ENCODE measurements around the gene SCRG1.

The SCRG1 gene

GRCh38 chr4:173371292-173372192 is 27.4 kb downstream of the SCRG1 start:
- H3K27ac ChIP-seq: peak overlapping the region; percentile 99
- ChIA-PET POLR2A (ENCODE audit: low non-redundant PET) (interaction anchor here (0.6 to 1.3 kb wide), 5 partner anchors 37 to 160 kb away, joined by 3 to 8 read pairs (median 6); partner anchors contain the start of gene HMGB2), CTCF (interaction anchor here (0.8 to 1.9 kb wide), 2 partner anchors 33 to 70 kb away, joined by 4 to 5 read pairs; no protein-coding TSS in a partner anchor)
- TF ChIP-seq CTCF (conservative IDR thresholded peaks at IDR 0.05; ENCODE audit: low read depth): no peak
- peak; percentile 64 for DNase-seq (ENCODE audit: low spot score)

- POLR2A ChIA-PET (ENCODE audit: low non-redundant PET): interaction anchor here (0.6 to 1.3 kb wide), 7 partner anchors 24 to 1132 kb away, joined by 3 to 8 read pairs (median 3); partner anchors contain the start of gene HMGB2
- CTCF ChIA-PET: interaction anchor here (0.8 to 1.9 kb wide), 2 partner anchors 32 to 69 kb away, joined by 4 to 5 read pairs; no protein-coding TSS in a partner anchor
- no peak for TF ChIP-seq CTCF (conservative IDR thresholded peaks at IDR 0.05; ENCODE audit: low read depth)
- peak; percentile 96 for DNase-seq (ENCODE audit: low spot score)
- peak within 1 kb of the TSS; percentile 99 for H3K27ac ChIP-seq
Observed at GRCh38 chr4:173370477-173371291, 28.2 kb downstream of the SCRG1 start, which contains the start of gene SAP30. SAP30 (plus strand) TSS chr4:173370954; CDS start chr4:173371183, 229 bp downstream.

- no peak for DNase-seq (ENCODE audit: low spot score)
Observed at GRCh38 chr4:173370130-173370476, 28.8 kb downstream of the SCRG1 start.

GRCh38 chr4:173367946-173368345 is 31.0 kb downstream of the SCRG1 start:
- POLR2A ChIA-PET (ENCODE audit: low non-redundant PET): no interaction called here
- no peak overlapping the region for H3K27ac ChIP-seq
- CTCF ChIA-PET: interaction anchor here (0.7 kb wide), 1 partner anchor 54 kb away, joined by 3 read pairs; no protein-coding TSS in a partner anchor

More at GRCh38 chr4:173370130-173370476, 28.8 kb downstream of the SCRG1 start:
- no peak for TF ChIP-seq CTCF (conservative IDR thresholded peaks at IDR 0.05; ENCODE audit: low read depth)
- CTCF ChIA-PET: no interaction called here
- POLR2A ChIA-PET (ENCODE audit: low non-redundant PET): interaction anchor here (0.7 to 1.3 kb wide), 3 partner anchors 35 to 1133 kb away, joined by 3 to 6 read pairs (median 4); partner anchors contain the start of gene HMGB2
- peak overlapping the region; percentile 99 for H3K27ac ChIP-seq

GRCh38 chr4:173367285-173367684 is 31.6 kb downstream of the SCRG1 start:
- POLR2A ChIA-PET (ENCODE audit: low non-redundant PET): no interaction called here
- TF ChIP-seq CTCF (conservative IDR thresholded peaks at IDR 0.05; ENCODE audit: low read depth): no peak
- H3K27ac ChIP-seq: no peak overlapping the region
- CTCF ChIA-PET: interaction anchor here (0.9 kb wide), 1 partner anchor 52 kb away, joined by 3 read pairs; no protein-coding TSS in a partner anchor
- no peak for DNase-seq (ENCODE audit: low spot score)

More at GRCh38 chr4:173367946-173368345, 31.0 kb downstream of the SCRG1 start:
- DNase-seq (ENCODE audit: low spot score): no peak
- TF ChIP-seq CTCF (conservative IDR thresholded peaks at IDR 0.05; ENCODE audit: low read depth): no peak

Data from RWPE1 (cell line).